ENCODE measurements around the gene FN1. TPM values are rescaled to one million over a fixed set of nuclear protein-coding genes. Genes with fewer than 3 reads are reported as not detected.
A peak's percentile ranks its signal among the peaks of the same experiment; 100 is the strongest.

FN1 gene
- polyA plus RNA-seq, 1 of the 3 experiments (the other 2 are of a cell fraction): 1,671 TPM

DNA sequence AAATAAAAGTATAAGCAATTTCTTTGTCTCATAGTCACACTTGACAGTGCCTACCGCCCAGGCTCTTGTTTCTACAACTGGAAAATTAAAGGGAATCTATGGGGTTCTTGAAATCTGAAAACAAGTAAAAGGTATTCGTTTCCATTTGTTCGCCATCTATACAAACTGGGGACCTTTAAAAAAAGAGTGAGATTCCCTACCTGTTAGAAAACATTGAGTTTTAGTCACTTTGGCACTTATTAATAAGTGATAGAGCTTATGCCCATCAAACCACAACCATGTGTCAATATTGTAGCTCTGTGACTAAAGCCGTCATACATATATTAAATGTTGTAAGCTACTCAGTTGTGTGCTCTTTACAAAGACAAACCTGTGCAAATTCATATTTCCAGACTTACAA lies 13.2 kb downstream of the FN1 start:
- H3K4me2 ChIP-seq: no peak overlapping the region
- 96% methylated on average over 4 of the region's 4 CpGs for WGBS (ENCODE audit: low lambda C conversion rate)

More for the DNA sequence above, 13.2 kb downstream of the FN1 start:
- Histone ChIP-seq H3K27ac (ENCODE audit: low read depth in 2 of 2, low read length in 1 of 2) (peak overlapping the region in 1 of 2 experiments; percentile 88; a peak in 2 of 4 replicates), H4K20me1 (ENCODE audit: insufficient read depth) (peaks cover 76% of the 10 kb centered on the region), H3K36me3 (replicated peaks in 1 of 2; ENCODE audit: control insufficient read depth in 1 of 2, insufficient read depth in 2 of 2, low read length in 1 of 2) (peaks cover 74 to 87% of the 10 kb centered on the region in 2 experiments), H2AFZ (ENCODE audit: low read depth) (no peak overlapping the region), H3K4me3 (ENCODE audit: low read depth in 2 of 2, low read length in 1 of 2) (no peak overlapping the region), H3K9me3 (no peaks in the 10 kb centered on the region), H3K79me2 (ENCODE audit: insufficient read depth) (peaks cover 89% of the 10 kb centered on the region), H3K4me1 (ENCODE audit: control insufficient read depth in 1 of 2, insufficient read depth in 2 of 2, low read depth in 1 of 2, low read length in 1 of 2) (peaks cover 0 to 19% of the 10 kb centered on the region in 2 experiments; a peak in 1 of 4 replicates), H3F3A (replicated peaks; ENCODE audit: insufficient read depth) (peaks cover 91% of the 10 kb centered on the region), H3K27me3 (ENCODE audit: insufficient read depth) (no peaks in the 10 kb centered on the region), H3K9ac (no peak overlapping the region; the same call in 1 of the 2 replicates), H3K9me2 (no peaks in the 10 kb centered on the region)
- CTCF ChIA-PET: interaction anchor here (0.9 to 1.1 kb wide), 2 partner anchors 9 to 12 kb away, joined by 4 to 5 read pairs; no protein-coding TSS in a partner anchor
- TF ChIP-seq, protein P1, sequence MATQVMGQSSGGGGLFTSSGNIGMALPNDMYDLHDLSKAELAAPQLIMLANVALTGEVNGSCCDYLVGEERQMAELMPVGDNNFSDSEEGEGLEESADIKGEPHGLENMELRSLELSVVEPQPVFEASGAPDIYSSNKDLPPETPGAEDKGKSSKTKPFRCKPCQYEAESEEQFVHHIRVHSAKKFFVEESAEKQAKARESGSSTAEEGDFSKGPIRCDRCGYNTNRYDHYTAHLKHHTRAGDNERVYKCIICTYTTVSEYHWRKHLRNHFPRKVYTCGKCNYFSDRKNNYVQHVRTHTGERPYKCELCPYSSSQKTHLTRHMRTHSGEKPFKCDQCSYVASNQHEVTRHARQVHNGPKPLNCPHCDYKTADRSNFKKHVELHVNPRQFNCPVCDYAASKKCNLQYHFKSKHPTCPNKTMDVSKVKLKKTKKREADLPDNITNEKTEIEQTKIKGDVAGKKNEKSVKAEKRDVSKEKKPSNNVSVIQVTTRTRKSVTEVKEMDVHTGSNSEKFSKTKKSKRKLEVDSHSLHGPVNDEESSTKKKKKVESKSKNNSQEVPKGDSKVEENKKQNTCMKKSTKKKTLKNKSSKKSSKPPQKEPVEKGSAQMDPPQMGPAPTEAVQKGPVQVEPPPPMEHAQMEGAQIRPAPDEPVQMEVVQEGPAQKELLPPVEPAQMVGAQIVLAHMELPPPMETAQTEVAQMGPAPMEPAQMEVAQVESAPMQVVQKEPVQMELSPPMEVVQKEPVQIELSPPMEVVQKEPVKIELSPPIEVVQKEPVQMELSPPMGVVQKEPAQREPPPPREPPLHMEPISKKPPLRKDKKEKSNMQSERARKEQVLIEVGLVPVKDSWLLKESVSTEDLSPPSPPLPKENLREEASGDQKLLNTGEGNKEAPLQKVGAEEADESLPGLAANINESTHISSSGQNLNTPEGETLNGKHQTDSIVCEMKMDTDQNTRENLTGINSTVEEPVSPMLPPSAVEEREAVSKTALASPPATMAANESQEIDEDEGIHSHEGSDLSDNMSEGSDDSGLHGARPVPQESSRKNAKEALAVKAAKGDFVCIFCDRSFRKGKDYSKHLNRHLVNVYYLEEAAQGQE (IDR thresholded peaks at IDR 0.05; ENCODE audit: low read depth, low read length): no peak
- TF ChIP-seq FOXM1 (IDR thresholded peaks at IDR 0.05; ENCODE audit: low read depth): no peak
- TF ChIP-seq TCF12 (IDR thresholded peaks at IDR 0.05): no peak
- no peak for TF ChIP-seq CHD2 (IDR thresholded peaks at IDR 0.05; ENCODE audit: low read length, partially characterized antibody)
- no peak for TF ChIP-seq MEF2A (IDR thresholded peaks at IDR 0.05; ENCODE audit: borderline replicate concordance, low read depth)
- no peak for TF ChIP-seq RCOR1 (IDR thresholded peaks at IDR 0.05; ENCODE audit: low read length)
- no peak for TF ChIP-seq RFX5 (IDR thresholded peaks at IDR 0.05; ENCODE audit: low read length)
- TF ChIP-seq FOSL2 (IDR thresholded peaks at IDR 0.05; ENCODE audit: borderline replicate concordance, low read depth): no peak
- TF ChIP-seq, protein P2, sequence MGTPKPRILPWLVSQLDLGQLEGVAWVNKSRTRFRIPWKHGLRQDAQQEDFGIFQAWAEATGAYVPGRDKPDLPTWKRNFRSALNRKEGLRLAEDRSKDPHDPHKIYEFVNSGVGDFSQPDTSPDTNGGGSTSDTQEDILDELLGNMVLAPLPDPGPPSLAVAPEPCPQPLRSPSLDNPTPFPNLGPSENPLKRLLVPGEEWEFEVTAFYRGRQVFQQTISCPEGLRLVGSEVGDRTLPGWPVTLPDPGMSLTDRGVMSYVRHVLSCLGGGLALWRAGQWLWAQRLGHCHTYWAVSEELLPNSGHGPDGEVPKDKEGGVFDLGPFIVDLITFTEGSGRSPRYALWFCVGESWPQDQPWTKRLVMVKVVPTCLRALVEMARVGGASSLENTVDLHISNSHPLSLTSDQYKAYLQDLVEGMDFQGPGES (IDR thresholded peaks at IDR 0.05; ENCODE audit: low read depth, low read length): no peak
- TF ChIP-seq, protein P3, sequence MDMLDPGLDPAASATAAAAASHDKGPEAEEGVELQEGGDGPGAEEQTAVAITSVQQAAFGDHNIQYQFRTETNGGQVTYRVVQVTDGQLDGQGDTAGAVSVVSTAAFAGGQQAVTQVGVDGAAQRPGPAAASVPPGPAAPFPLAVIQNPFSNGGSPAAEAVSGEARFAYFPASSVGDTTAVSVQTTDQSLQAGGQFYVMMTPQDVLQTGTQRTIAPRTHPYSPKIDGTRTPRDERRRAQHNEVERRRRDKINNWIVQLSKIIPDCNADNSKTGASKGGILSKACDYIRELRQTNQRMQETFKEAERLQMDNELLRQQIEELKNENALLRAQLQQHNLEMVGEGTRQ (IDR thresholded peaks at IDR 0.05; ENCODE audit: borderline replicate concordance, low read depth, low read length): no peak
- TF ChIP-seq NRF1 (IDR thresholded peaks at IDR 0.05; ENCODE audit: low read depth, low read length): no peak
- TF ChIP-seq GABPA (IDR thresholded peaks at IDR 0.05; ENCODE audit: low read depth): no peak
- TF ChIP-seq, protein P4, sequence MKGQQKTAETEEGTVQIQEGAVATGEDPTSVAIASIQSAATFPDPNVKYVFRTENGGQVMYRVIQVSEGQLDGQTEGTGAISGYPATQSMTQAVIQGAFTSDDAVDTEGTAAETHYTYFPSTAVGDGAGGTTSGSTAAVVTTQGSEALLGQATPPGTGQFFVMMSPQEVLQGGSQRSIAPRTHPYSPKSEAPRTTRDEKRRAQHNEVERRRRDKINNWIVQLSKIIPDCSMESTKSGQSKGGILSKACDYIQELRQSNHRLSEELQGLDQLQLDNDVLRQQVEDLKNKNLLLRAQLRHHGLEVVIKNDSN (IDR thresholded peaks at IDR 0.05; ENCODE audit: borderline replicate concordance, low read depth): no peak
- TF ChIP-seq TAF1 (IDR thresholded peaks at IDR 0.05; ENCODE audit: borderline replicate concordance, low read depth, low read length): no peak
- DNase-seq: no peak
- POLR2A ChIA-PET: no interaction called here

Measured in SK-N-SH (cell line).